Dendritic cell treated with granulocyte-macrophage colony-stimulating factor and Interleukin-4, amounts not matched to agents 40 ng/mL and 50 ng/mL, for 4 days (primary cell): ENCODE data around the gene DNAH1.

Experiments
- H3K27ac Mint-ChIP-seq: one replicate; pipeline ENCODE4 v1.8.0; 2022; ENCODE audit warnings: mild to moderate bottlenecking, mixed read lengths
- H3K27me3 Mint-ChIP-seq: one replicate; pipeline ENCODE4 v1.8.0; 2022; ENCODE audit warnings: mild to moderate bottlenecking, mixed read lengths
- H3K36me3 Mint-ChIP-seq: one replicate; pipeline ENCODE4 v1.8.0; 2022; ENCODE audit warnings: low read depth, mixed read lengths
- H3K4me1 Mint-ChIP-seq: one replicate; pipeline ENCODE4 v1.8.0; 2022; ENCODE audit warnings: low read depth, mixed read lengths
- H3K4me3 Mint-ChIP-seq: one replicate; pipeline ENCODE4 v1.8.0; 2022; ENCODE audit warnings: mild to moderate bottlenecking, moderate library complexity, mixed read lengths
- H3K9me3 Mint-ChIP-seq: one replicate; pipeline ENCODE4 v1.8.0; 2022; ENCODE audit warnings: mixed read lengths
- intact Hi-C: fragments of 100-400 bp; cut with micrococcal nuclease; formaldehyde crosslinking; loops from one replicate; pipeline ENCODE4 v1.15.0; 2022

DNAH1 gene

DNA sequence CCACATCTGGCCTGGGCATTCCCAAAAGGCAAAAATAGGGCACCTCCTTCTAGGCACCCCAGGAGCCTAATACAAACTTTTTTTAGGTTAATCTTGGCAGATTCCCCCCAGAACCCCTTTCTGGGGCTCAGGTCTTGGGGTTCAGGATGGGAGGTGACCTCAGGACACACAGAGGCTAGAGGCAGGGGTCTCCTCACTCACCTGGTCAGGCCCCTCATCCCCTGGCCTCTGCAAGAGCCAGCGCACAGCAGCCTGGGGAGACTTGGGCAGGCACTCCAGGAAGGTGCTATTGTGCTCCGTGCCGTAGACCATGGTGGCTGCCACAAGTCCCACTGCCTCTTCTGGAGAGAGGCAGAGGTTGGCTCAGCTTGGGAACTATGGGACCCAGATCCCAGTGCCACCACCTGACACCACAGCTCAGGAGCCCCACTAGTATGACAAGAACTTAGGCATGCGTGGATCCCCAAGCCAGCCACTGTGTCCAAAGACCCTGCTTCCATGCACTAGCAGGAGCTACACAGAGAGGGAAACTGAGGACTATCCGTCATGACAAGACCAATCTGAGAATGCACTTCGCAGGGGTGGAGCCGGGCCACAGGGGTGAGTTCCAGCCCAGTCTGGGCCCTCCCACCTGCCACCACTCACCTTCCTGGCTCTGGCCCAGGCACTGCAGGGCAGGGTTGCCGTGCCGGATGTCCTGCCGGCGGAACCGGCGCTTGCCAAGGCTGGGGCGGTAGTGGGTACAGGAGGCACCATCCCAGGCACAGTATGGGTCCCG, 121.4 kb downstream of the DNAH1 start:
- Mint-ChIP-seq H3K36me3 (no peaks in the 10 kb centered on the region), H3K27me3 (peaks cover 14% of the 10 kb centered on the region), H3K4me3 (no peak overlapping the region), H3K4me1 (peaks cover 42% of the 10 kb centered on the region), H3K9me3 (no peaks in the 10 kb centered on the region), H3K27ac (no peak overlapping the region)
- intact Hi-C loops: no loop called here

- H3K9me3 Mint-ChIP-seq: no peaks in the 10 kb centered on the region
- H3K4me3 Mint-ChIP-seq: no peak overlapping the region
- no peaks in the 10 kb centered on the region for H3K36me3 Mint-ChIP-seq
- H3K4me1 Mint-ChIP-seq: peaks cover 37% of the 10 kb centered on the region
- no peak overlapping the region for H3K27ac Mint-ChIP-seq
- intact Hi-C loops: no loop called here
- peaks cover 19% of the 10 kb centered on the region for H3K27me3 Mint-ChIP-seq
Observed at GRCh38 chr3:52438104-52438376, 121.9 kb downstream of the DNAH1 start.

GRCh38 chr3:52438579-52439425, 122.7 kb downstream of the DNAH1 start:
- intact Hi-C loops: no loop called here
- H3K27me3 Mint-ChIP-seq: peaks cover 22% of the 10 kb centered on the region
- H3K27ac Mint-ChIP-seq: no peak overlapping the region
- H3K4me3 Mint-ChIP-seq: no peak overlapping the region
- H3K4me1 Mint-ChIP-seq: peaks cover 29% of the 10 kb centered on the region
- no peaks in the 10 kb centered on the region for H3K9me3 Mint-ChIP-seq
- H3K36me3 Mint-ChIP-seq: no peaks in the 10 kb centered on the region

DNA sequence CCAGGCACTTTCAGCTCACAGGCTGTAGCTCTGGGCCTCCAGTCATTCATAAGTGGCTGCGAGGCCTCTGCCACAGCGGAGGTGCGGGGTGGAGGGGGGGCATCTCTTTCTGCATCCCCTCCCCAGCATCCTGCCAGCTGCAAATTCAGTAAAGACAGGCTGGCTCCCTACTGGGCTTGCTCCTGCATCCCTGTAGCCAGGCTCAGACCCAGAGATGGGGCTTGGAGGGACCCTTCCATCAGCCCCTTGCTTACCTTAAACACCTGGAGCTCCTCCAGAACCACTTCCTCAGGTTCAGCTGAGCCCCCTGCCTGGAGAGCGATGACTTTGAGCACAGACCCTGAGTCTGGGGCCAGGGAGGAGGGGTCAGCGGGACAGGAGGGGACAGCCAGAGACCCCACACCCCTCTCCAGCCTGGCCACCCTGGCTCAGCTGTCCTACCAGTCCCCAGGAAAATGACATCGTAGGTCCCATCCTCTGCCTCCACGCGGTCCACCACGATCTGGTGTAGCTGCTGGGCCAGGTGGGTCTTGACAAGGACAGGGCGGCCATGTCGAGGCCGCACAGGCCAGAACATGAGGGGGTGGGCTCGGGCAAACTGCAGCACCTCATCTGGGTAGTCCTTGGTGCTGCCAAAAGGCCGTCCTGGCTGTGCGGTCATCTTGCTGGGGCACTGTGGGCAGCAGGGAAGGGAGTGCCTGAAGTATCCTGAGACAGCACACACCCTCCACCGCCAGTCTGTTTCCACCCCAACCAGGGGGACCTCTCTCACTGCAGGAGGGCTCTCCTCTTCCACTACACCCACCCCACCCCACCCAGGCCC, 123.5 kb downstream of the DNAH1 start:
- no peaks in the 10 kb centered on the region for H3K36me3 Mint-ChIP-seq
- H3K27me3 Mint-ChIP-seq: peaks cover 23% of the 10 kb centered on the region
- H3K27ac Mint-ChIP-seq: no peak overlapping the region
- no peak overlapping the region for H3K4me3 Mint-ChIP-seq
- H3K4me1 Mint-ChIP-seq: peaks cover 29% of the 10 kb centered on the region
- intact Hi-C loops: no loop called here
- H3K9me3 Mint-ChIP-seq: no peaks in the 10 kb centered on the region

DNA sequence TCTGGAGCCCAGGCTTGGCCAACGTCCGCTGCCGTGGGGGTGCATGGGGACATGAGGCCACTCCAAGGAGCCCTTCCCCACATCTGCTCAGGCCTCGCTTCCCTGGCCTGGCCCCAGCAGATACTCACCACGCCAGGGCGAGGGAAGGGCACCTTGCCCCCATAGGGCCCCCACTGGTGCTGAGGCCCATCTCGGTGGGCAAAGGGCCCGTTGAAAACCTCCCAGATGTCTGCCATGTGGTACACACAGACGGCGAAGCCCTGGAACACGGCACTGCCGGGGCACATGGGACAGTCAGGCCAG, 124.1 kb downstream of the DNAH1 start:
- Mint-ChIP-seq H3K36me3 (no peaks in the 10 kb centered on the region), H3K27me3 (peaks cover 21% of the 10 kb centered on the region), H3K27ac (no peak overlapping the region), H3K4me3 (no peak overlapping the region), H3K4me1 (peaks cover 33% of the 10 kb centered on the region), H3K9me3 (no peaks in the 10 kb centered on the region)
- intact Hi-C loops: no loop called here

GRCh38 chr3:52440671-52441070, 124.6 kb downstream of the DNAH1 start:
- no peak overlapping the region for H3K4me3 Mint-ChIP-seq
- peaks cover 32% of the 10 kb centered on the region for H3K4me1 Mint-ChIP-seq
- intact Hi-C loops: no loop called here
- peaks cover 20% of the 10 kb centered on the region for H3K27me3 Mint-ChIP-seq
- H3K27ac Mint-ChIP-seq: no peak overlapping the region
- H3K36me3 Mint-ChIP-seq: no peaks in the 10 kb centered on the region
- no peaks in the 10 kb centered on the region for H3K9me3 Mint-ChIP-seq

- no peaks in the 10 kb centered on the region for H3K36me3 Mint-ChIP-seq
- H3K4me1 Mint-ChIP-seq: peaks cover 26% of the 10 kb centered on the region
- H3K27me3 Mint-ChIP-seq: peaks cover 20% of the 10 kb centered on the region
- intact Hi-C loops: no loop called here
- no peak overlapping the region for H3K4me3 Mint-ChIP-seq
- H3K27ac Mint-ChIP-seq: no peak overlapping the region
- no peaks in the 10 kb centered on the region for H3K9me3 Mint-ChIP-seq
Observed at GRCh38 chr3:52441091-52441771, 125.1 kb downstream of the DNAH1 start.

- no peaks in the 10 kb centered on the region for H3K9me3 Mint-ChIP-seq
- no peaks in the 10 kb centered on the region for H3K36me3 Mint-ChIP-seq
- peaks cover 22% of the 10 kb centered on the region for H3K27me3 Mint-ChIP-seq
- intact Hi-C loops: no loop called here
- H3K4me1 Mint-ChIP-seq: peaks cover 26% of the 10 kb centered on the region
- no peak overlapping the region for H3K4me3 Mint-ChIP-seq
- H3K27ac Mint-ChIP-seq: no peak overlapping the region
Observed at GRCh38 chr3:52441772-52442332, 125.7 kb downstream of the DNAH1 start.

DNA sequence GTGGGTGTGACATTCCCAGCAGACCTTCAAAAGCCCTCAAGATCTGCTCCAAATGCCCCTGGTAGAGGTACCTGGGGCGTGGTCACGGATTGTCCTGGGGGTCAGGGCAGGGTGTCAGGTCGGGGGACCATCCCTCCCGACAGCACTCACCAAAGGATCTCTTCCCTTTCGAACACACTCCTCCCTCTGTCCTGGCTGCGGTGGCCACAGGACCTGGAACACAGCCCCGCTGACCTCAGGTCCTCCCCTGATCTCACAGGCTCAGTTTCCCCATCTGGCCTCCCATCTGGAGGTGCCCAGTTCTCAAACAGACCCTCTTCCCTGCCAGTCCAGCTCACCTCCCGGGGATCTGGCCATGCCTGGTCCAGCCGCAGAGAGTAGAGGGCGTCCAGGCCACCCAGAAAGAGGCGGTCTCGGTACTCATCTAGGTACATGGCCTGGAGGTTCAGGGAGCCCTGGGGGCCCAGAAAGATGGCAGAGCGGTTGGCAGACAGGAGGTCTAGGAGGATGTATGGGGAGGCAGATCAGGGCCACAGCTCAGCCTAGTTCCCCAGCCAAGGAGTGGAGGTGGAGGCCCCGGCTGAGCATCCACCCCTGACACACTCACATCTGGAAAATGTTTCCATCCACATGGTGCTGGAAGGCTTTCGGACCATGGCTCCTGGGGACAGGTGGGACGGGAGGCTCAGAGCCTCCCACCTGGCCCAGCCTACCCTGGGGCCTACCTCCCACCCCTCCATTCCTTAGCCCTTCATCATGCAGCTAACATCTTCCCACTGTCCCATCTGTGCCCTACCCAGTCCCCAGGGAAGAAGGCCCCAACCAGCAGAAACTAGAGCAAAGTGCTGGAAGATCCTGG, 126.5 kb downstream of the DNAH1 start:
- no peak overlapping the region for H3K27ac Mint-ChIP-seq
- H3K4me3 Mint-ChIP-seq: no peak overlapping the region
- H3K36me3 Mint-ChIP-seq: no peaks in the 10 kb centered on the region
- no peaks in the 10 kb centered on the region for H3K9me3 Mint-ChIP-seq
- H3K4me1 Mint-ChIP-seq: peaks cover 25% of the 10 kb centered on the region
- intact Hi-C loops: no loop called here
- peaks cover 25% of the 10 kb centered on the region for H3K27me3 Mint-ChIP-seq

- Mint-ChIP-seq H3K27ac (no peak overlapping the region), H3K4me3 (no peak overlapping the region), H3K36me3 (no peaks in the 10 kb centered on the region), H3K4me1 (peaks cover 25% of the 10 kb centered on the region), H3K9me3 (no peaks in the 10 kb centered on the region), H3K27me3 (peaks cover 27% of the 10 kb centered on the region)
- intact Hi-C loops: no loop called here
Observed at GRCh38 chr3:52443268-52443610, 127.1 kb downstream of the DNAH1 start.

GRCh38 chr3:52443791-52444687, 127.9 kb downstream of the DNAH1 start:
- peaks cover 25% of the 10 kb centered on the region for H3K4me1 Mint-ChIP-seq
- no peaks in the 10 kb centered on the region for H3K36me3 Mint-ChIP-seq
- H3K27ac Mint-ChIP-seq: no peak overlapping the region
- H3K27me3 Mint-ChIP-seq: peaks cover 29% of the 10 kb centered on the region
- no peaks in the 10 kb centered on the region for H3K9me3 Mint-ChIP-seq
- intact Hi-C loops: no loop called here
- no peak overlapping the region for H3K4me3 Mint-ChIP-seq
